ENCODE data around the gene SPTBN5.

The SPTBN5 gene

DNA sequence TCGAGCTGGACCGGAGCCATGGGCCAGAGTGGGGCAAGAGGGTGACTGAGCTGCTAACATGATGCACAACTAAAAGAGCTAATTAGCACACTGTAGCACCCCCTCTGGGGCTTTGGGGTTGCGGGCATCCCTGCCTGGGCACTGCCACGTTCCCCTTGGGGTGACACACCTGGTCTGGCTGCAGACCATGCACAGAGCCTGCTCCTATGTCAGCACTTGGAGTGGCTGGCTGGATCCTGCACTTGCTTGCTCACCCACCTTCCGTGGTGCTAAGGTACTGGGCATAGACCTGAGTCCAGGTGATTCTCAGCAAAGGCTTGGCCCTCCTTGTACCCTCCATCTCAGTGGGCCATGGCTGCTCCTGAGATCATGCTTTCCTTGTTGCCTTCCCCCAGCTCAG lies 12.8 kb upstream of the SPTBN5 start:
- no peak overlapping the region for H3K9ac ChIP-seq (ENCODE audit: low read length)
- H3K27me3 ChIP-seq (ENCODE audit: low read depth, low read length), result no peaks in the 10 kb centered on the region
- no peaks in the 10 kb centered on the region for H3K9me3 ChIP-seq (ENCODE audit: insufficient read depth, low read length)
- peaks cover 19% of the 10 kb centered on the region for H4K20me1 ChIP-seq (ENCODE audit: insufficient read depth, low read length)
- no peaks in the 10 kb centered on the region; the same call in 1 of the 2 replicates for H3K4me1 ChIP-seq (ENCODE audit: low read length)
- H3K36me3 ChIP-seq (replicated peaks; ENCODE audit: low read depth, low read length), result peaks cover 41% of the 10 kb centered on the region
- no peak overlapping the region for H3K4me3 ChIP-seq (ENCODE audit: low read length)
- no peak overlapping the region for H3K4me2 ChIP-seq (ENCODE audit: low read length)
- no peak overlapping the region for H2AFZ ChIP-seq (ENCODE audit: low read depth, low read length)
- no peak for TF ChIP-seq EZH2phosphoT487 (IDR thresholded peaks at IDR 0.05; ENCODE audit: low read depth)
- TF ChIP-seq, protein P1, sequence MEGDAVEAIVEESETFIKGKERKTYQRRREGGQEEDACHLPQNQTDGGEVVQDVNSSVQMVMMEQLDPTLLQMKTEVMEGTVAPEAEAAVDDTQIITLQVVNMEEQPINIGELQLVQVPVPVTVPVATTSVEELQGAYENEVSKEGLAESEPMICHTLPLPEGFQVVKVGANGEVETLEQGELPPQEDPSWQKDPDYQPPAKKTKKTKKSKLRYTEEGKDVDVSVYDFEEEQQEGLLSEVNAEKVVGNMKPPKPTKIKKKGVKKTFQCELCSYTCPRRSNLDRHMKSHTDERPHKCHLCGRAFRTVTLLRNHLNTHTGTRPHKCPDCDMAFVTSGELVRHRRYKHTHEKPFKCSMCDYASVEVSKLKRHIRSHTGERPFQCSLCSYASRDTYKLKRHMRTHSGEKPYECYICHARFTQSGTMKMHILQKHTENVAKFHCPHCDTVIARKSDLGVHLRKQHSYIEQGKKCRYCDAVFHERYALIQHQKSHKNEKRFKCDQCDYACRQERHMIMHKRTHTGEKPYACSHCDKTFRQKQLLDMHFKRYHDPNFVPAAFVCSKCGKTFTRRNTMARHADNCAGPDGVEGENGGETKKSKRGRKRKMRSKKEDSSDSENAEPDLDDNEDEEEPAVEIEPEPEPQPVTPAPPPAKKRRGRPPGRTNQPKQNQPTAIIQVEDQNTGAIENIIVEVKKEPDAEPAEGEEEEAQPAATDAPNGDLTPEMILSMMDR (IDR thresholded peaks at IDR 0.05; ENCODE audit: low read depth, low read length), result no peak
- no peaks in the 10 kb centered on the region for H3K79me2 ChIP-seq (ENCODE audit: low read length)
- H3K27ac ChIP-seq (ENCODE audit: low read length), result no peak overlapping the region

DNA sequence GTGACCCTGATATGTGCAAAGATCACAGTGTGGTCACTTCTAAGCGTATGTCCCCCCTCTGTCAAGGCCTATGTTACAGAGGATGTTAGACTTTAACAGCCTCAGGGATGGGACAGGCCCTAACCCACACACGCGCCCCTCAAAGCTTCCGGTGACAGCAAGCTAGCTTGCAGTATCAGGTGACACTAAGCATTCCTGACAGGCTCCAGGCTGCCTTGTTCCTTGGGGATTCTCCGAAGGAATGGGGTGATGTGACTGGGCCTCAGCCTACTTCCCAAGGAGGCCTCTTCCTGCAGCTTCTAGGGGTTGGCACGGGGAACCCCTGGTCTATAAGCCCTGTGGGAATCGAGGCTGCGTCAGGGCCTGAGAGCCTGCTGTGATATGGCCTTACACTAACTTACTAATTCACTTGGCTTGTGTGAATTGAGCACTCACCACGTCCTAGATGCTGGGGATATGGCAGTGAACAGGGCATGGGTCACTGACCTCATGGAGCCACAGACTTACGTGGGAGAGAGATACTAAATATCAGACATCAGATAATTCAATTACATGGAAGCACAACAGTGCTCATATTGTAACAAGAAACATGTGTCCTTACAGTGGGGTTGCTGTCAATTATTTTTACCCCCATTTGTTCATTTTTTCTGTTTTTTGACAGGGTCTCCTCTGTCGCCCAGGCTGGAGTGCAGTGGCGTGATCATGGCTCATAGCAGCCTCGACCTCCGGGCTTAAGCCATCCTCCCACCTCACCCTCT lies 11.4 kb upstream of the SPTBN5 start:
- H3K4me3 ChIP-seq (ENCODE audit: low read length), result no peak overlapping the region
- no peak overlapping the region for H3K27ac ChIP-seq (ENCODE audit: low read length)
- peaks cover 43% of the 10 kb centered on the region for H3K36me3 ChIP-seq (replicated peaks; ENCODE audit: low read depth, low read length)
- no peaks in the 10 kb centered on the region for H3K9me3 ChIP-seq (ENCODE audit: insufficient read depth, low read length)
- H3K4me1 ChIP-seq (ENCODE audit: low read length), result no peaks in the 10 kb centered on the region; the same call in 1 of the 2 replicates
- TF ChIP-seq EZH2phosphoT487 (IDR thresholded peaks at IDR 0.05; ENCODE audit: low read depth), result no peak
- TF ChIP-seq, protein P1 (IDR thresholded peaks at IDR 0.05; ENCODE audit: low read depth, low read length), result no peak
- H3K4me2 ChIP-seq (ENCODE audit: low read length), result no peak overlapping the region
- no peak overlapping the region for H3K9ac ChIP-seq (ENCODE audit: low read length)
- H3K27me3 ChIP-seq (ENCODE audit: low read depth, low read length), result no peaks in the 10 kb centered on the region
- H4K20me1 ChIP-seq (ENCODE audit: insufficient read depth, low read length), result peaks cover 19% of the 10 kb centered on the region
- H3K79me2 ChIP-seq (ENCODE audit: low read length), result no peaks in the 10 kb centered on the region
- no peak overlapping the region for H2AFZ ChIP-seq (ENCODE audit: low read depth, low read length)

DNA sequence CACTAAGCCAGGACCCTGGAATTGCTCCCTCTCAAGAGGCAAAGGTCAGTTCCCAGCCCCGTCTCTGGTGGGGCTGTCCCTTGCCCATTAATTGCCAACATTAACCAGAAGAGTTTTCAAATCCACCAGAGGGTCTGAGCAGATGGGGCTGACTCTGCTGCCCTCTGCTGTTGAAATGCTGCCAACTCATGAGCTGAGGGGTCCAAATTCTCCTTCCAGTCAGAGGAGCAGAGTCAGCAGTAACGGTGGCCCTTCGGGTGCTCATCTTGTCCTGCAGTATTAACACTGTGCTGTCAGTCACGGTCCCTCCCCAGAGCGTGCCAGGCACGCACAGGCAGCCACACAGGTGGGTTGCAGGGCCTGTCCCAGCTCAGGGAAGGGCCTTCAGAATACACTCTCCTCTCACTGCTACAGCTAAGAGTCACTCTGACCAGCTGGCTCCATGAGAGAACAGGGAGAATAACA lies 10.7 kb upstream of the SPTBN5 start:
- Histone ChIP-seq H3K4me2 (ENCODE audit: low read length) (no peak overlapping the region), H3K4me1 (ENCODE audit: low read length) (no peaks in the 10 kb centered on the region; the same call in 1 of the 2 replicates), H3K4me3 (ENCODE audit: low read length) (no peak overlapping the region), H3K36me3 (replicated peaks; ENCODE audit: low read depth, low read length) (peaks cover 40% of the 10 kb centered on the region), H4K20me1 (ENCODE audit: insufficient read depth, low read length) (peaks cover 19% of the 10 kb centered on the region), H2AFZ (ENCODE audit: low read depth, low read length) (no peak overlapping the region), H3K27me3 (ENCODE audit: low read depth, low read length) (no peaks in the 10 kb centered on the region), H3K9ac (ENCODE audit: low read length) (no peak overlapping the region), H3K79me2 (ENCODE audit: low read length) (no peaks in the 10 kb centered on the region), H3K9me3 (ENCODE audit: insufficient read depth, low read length) (no peaks in the 10 kb centered on the region), H3K27ac (ENCODE audit: low read length) (no peak overlapping the region)
- no peak for TF ChIP-seq EZH2phosphoT487 (IDR thresholded peaks at IDR 0.05; ENCODE audit: low read depth)
- TF ChIP-seq, protein P1 (IDR thresholded peaks at IDR 0.05; ENCODE audit: low read depth, low read length), result peak; percentile 77

DNA sequence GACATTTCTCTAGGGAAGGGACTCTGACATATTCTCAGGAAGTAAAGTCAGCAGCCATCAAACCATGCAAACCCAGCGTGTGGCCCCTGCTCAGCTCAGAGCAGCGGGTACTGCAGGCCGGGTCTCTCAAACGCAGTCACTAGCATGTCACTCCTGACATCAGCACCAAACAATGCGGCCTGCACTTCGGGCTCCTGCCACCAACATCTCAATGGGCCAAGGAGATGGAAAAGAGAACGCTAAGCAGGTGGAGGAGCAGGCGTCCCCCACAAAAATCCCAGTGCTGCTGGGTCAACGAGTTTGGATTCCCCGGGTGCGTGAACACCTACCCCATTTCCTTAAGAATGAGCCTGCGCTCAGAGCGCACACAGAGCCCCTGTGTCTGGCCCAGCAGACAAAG lies 9.9 kb upstream of the SPTBN5 start:
- no peaks in the 10 kb centered on the region for H3K79me2 ChIP-seq (ENCODE audit: low read length)
- no peak overlapping the region for H3K27ac ChIP-seq (ENCODE audit: low read length)
- no peaks in the 10 kb centered on the region for H3K27me3 ChIP-seq (ENCODE audit: low read depth, low read length)
- peaks cover 39% of the 10 kb centered on the region for H3K36me3 ChIP-seq (replicated peaks; ENCODE audit: low read depth, low read length)
- TF ChIP-seq EZH2phosphoT487 (IDR thresholded peaks at IDR 0.05; ENCODE audit: low read depth), result no peak
- TF ChIP-seq, protein P1 (IDR thresholded peaks at IDR 0.05; ENCODE audit: low read depth, low read length), result no peak
- no peaks in the 10 kb centered on the region; the same call in 1 of the 2 replicates for H3K4me1 ChIP-seq (ENCODE audit: low read length)
- H3K4me3 ChIP-seq (ENCODE audit: low read length), result no peak overlapping the region
- H2AFZ ChIP-seq (ENCODE audit: low read depth, low read length), result no peak overlapping the region
- no peak overlapping the region for H3K4me2 ChIP-seq (ENCODE audit: low read length)
- peaks cover 19% of the 10 kb centered on the region for H4K20me1 ChIP-seq (ENCODE audit: insufficient read depth, low read length)
- H3K9me3 ChIP-seq (ENCODE audit: insufficient read depth, low read length), result no peaks in the 10 kb centered on the region
- no peak overlapping the region for H3K9ac ChIP-seq (ENCODE audit: low read length)
